Astrocyte (in vitro differentiated cells and primary cell): ENCODE measurements around the gene ZFHX3. TPM values are rescaled to one million over a fixed set of nuclear protein-coding genes. Genes with fewer than 3 reads are reported as not detected.
"Not testable (repeated sequence)": the region's sequence is repeated elsewhere in the genome, so short reads cannot be mapped to it uniquely, and the experiment has no call there.

ENCODE experiments used
- DNase-seq: peaks from one replicate; pipeline ENCODE4 v3.0.0-alpha.2; 2010; ENCODE audit warnings: low read depth
- FAIRE-seq: peaks from 2 replicates; lab custom pipeline; 2011; peaks lifted over from hg19 to GRCh38; lab: Jason Lieb, UNC
- H2AFZ ChIP-seq: 2 replicates; pipeline ENCODE4 v1.6.0; 2012; ENCODE audit warnings: low read depth, low read length, inconsistent platforms
- H3K27ac ChIP-seq: 2 replicates; pipeline ENCODE4 v1.5.1; 2011; ENCODE audit warnings: low read depth, low read length, inconsistent platforms
- H3K27me3 ChIP-seq: 2 replicates; pipeline ENCODE4 v1.6.0; 2011; ENCODE audit warnings: low read length, inconsistent platforms; ENCODE audit not compliant: insufficient read depth
- H3K36me3 ChIP-seq: 2 replicates; pipeline ENCODE4 v1.5.1; 2011; ENCODE audit warnings: low read length, inconsistent platforms; ENCODE audit not compliant: insufficient read depth
- H3K4me1 ChIP-seq: 2 replicates; pipeline ENCODE4 v1.5.1; 2011; ENCODE audit warnings: low read length, inconsistent platforms; ENCODE audit not compliant: insufficient read depth
- H3K4me2 ChIP-seq: 2 replicates; pipeline ENCODE4 v1.6.0; 2012; ENCODE audit warnings: low read length, inconsistent platforms
- H3K4me3 ChIP-seq: 2 replicates; pipeline ENCODE4 v1.5.1; 2011; ENCODE audit warnings: low read depth, mild to moderate bottlenecking, low read length, inconsistent platforms; ENCODE audit not compliant: insufficient read depth
- H3K79me2 ChIP-seq: 2 replicates; pipeline ENCODE4 v1.6.0; 2012; ENCODE audit warnings: mild to moderate bottlenecking, low read length, inconsistent platforms; ENCODE audit not compliant: insufficient read depth
- H3K9ac ChIP-seq: 2 replicates; pipeline ENCODE4 v1.6.0; 2012; ENCODE audit warnings: mild to moderate bottlenecking, low read length, inconsistent platforms
- H3K9me3 ChIP-seq: 2 replicates; pipeline ENCODE4 v1.5.1; 2012; ENCODE audit warnings: low read depth, mild to moderate bottlenecking, low read length, inconsistent platforms; ENCODE audit not compliant: insufficient read depth
- H4K20me1 ChIP-seq: 2 replicates; pipeline ENCODE4 v1.6.0; 2012; ENCODE audit warnings: low read length, inconsistent platforms; ENCODE audit not compliant: insufficient read depth
- H3K27ac Mint-ChIP-seq: one replicate; pipeline ENCODE4 v1.8.0; 2021; ENCODE audit warnings: mild to moderate bottlenecking, mixed read lengths; ENCODE audit not compliant: unreplicated experiment
- H3K27me3 Mint-ChIP-seq: one replicate; pipeline ENCODE4 v1.8.0; 2021; ENCODE audit warnings: low read depth, mixed read lengths; ENCODE audit not compliant: unreplicated experiment
- H3K36me3 Mint-ChIP-seq: one replicate; pipeline ENCODE4 v1.8.0; 2021; ENCODE audit warnings: low read depth, mixed read lengths; ENCODE audit not compliant: unreplicated experiment
- H3K4me1 Mint-ChIP-seq: one replicate; pipeline ENCODE4 v1.8.0; 2021; ENCODE audit warnings: low read depth, mixed read lengths; ENCODE audit not compliant: unreplicated experiment
- H3K4me3 Mint-ChIP-seq: one replicate; pipeline ENCODE4 v1.8.0; 2021; ENCODE audit warnings: mild to moderate bottlenecking, moderate library complexity, mixed read lengths; ENCODE audit not compliant: unreplicated experiment
- H3K9me3 Mint-ChIP-seq: one replicate; pipeline ENCODE4 v1.8.0; 2021; ENCODE audit warnings: mild to moderate bottlenecking, mixed read lengths; ENCODE audit not compliant: unreplicated experiment
- CTCF ChIP-seq: IDR thresholded peaks from 2 replicates; pipeline ENCODE4 v1.5.1; 2011; ENCODE audit warnings: low read depth, mild to moderate bottlenecking, inconsistent platforms, low read length, moderate library complexity; ENCODE audit not compliant: insufficient read depth
- EZH2 ChIP-seq: IDR thresholded peaks from 2 replicates; pipeline ENCODE4 v1.6.1; 2012; ENCODE audit warnings: mild to moderate bottlenecking, low read length, inconsistent platforms; ENCODE audit not compliant: insufficient read depth
- total RNA-seq: library from RNA; stranded (reverse); gene quantifications from 2 replicates; pipeline ENCODE4 v1.2.1, GENCODE V29; 2021

The ZFHX3 gene
- total RNA-seq, 1 donor from 2014 or later: 19.7 TPM

- H3K27ac Mint-ChIP-seq: no peak overlapping the region
- DNase-seq (no peak), FAIRE-seq (no peak)
- TF ChIP-seq CTCF (no peak), EZH2 (no peak)
- Histone ChIP-seq H4K20me1 (peaks cover 54% of the 10 kb centered on the region), H3K27me3 (no peaks in the 10 kb centered on the region), H3K27ac (no peak overlapping the region), H3K4me3 (no peak overlapping the region), H3K4me1 (peaks cover 8% of the 10 kb centered on the region), H3K4me2 (no peak overlapping the region), H3K9me3 (no peaks in the 10 kb centered on the region), H3K79me2 (peaks cover 99% of the 10 kb centered on the region), H3K36me3 (no peaks in the 10 kb centered on the region), H2AFZ (no peak overlapping the region), H3K9ac (no peak overlapping the region)
- no peaks in the 10 kb centered on the region for H3K9me3 Mint-ChIP-seq
- H3K4me3 Mint-ChIP-seq: no peak overlapping the region
- no peaks in the 10 kb centered on the region for H3K36me3 Mint-ChIP-seq
- H3K4me1 Mint-ChIP-seq: peaks cover 12% of the 10 kb centered on the region
- H3K27me3 Mint-ChIP-seq: no peaks in the 10 kb centered on the region
Measured at GRCh38 chr16:73011926-73012325, 36.0 kb downstream of the ZFHX3 start.

DNA sequence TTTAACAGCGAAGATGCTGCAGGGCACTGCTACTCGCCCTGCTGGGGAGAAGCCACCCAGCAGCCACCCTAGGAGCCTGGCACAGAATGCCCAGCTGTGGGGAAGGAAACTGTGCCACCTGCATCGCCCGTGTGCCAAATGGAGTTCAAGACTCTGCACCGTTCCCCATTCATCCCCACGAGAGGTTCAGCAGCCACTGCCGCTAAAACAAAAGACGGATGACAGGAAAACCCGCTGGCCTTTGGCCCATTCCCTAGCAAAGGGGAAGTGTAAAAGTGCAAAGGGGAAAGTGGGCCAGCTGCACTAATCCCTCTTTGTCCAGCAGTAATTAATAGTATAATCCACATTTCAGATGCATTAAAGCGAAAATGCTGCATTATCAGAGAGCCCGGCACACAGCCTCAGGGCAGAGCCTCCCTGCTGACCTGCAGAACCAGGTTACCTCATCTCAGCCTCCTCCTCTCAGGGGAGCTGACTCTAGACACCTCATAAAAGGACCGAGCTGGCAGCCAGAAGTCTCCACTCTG lies 37.7 kb downstream of the ZFHX3 start:
- Histone ChIP-seq H3K27me3 (no peaks in the 10 kb centered on the region), H2AFZ (no peak overlapping the region), H4K20me1 (peaks cover 49% of the 10 kb centered on the region), H3K36me3 (no peaks in the 10 kb centered on the region), H3K4me3 (no peak overlapping the region), H3K79me2 (peaks cover 95% of the 10 kb centered on the region), H3K4me2 (no peak overlapping the region), H3K4me1 (peaks cover 2% of the 10 kb centered on the region), H3K9ac (no peak overlapping the region), H3K27ac (no peak overlapping the region), H3K9me3 (no peaks in the 10 kb centered on the region)
- FAIRE-seq: no peak
- Mint-ChIP-seq H3K36me3 (peaks cover 4% of the 10 kb centered on the region), H3K9me3 (no peaks in the 10 kb centered on the region), H3K27me3 (no peaks in the 10 kb centered on the region), H3K27ac (no peak overlapping the region), H3K4me1 (peaks cover 10% of the 10 kb centered on the region), H3K4me3 (no peak overlapping the region)
- DNase-seq: no peak
- TF ChIP-seq CTCF (no peak), EZH2 (no peak)

DNA sequence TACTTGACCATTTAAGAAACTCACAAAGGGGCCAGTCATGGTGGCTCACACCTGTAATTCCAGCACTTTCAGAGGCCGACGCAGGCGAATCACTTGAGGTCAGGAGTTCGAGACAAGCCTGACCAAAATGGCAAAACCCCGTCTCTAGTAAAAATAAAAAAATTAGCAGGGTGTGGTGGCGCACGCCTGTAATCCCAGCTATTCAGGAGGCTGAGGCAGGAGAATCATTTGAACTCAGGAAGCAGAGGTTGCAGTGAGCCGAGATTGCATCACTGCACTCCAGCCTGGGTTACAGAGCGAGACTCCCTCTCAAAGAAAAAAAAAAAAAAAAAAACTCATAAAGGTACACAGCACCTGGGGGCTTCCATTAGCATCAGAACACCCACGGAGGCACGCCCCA lies 38.2 kb downstream of the ZFHX3 start:
- peaks cover 44% of the 10 kb centered on the region for H4K20me1 ChIP-seq
- not testable (repeated sequence) for H3K9me3 Mint-ChIP-seq, H3K27me3 ChIP-seq, H3K4me1 ChIP-seq, H3K36me3 Mint-ChIP-seq, DNase-seq, H3K4me3 ChIP-seq, H3K27ac Mint-ChIP-seq, H3K9ac ChIP-seq, FAIRE-seq, H3K4me2 ChIP-seq, H3K36me3 ChIP-seq, H3K9me3 ChIP-seq, H2AFZ ChIP-seq, H3K27ac ChIP-seq, H3K4me3 Mint-ChIP-seq, H3K27me3 Mint-ChIP-seq, H3K4me1 Mint-ChIP-seq
- H3K79me2 ChIP-seq: peaks cover 93% of the 10 kb centered on the region
